ENCODE results near the gene B3GNT2. TPM values are rescaled to one million over a fixed set of nuclear protein-coding genes. Genes with fewer than 3 reads are reported as not detected.

B3GNT2 gene
- total and polyA plus RNA-seq, 9 donors = 6.7 to 20.6 (median 11.2) TPM

DNA sequence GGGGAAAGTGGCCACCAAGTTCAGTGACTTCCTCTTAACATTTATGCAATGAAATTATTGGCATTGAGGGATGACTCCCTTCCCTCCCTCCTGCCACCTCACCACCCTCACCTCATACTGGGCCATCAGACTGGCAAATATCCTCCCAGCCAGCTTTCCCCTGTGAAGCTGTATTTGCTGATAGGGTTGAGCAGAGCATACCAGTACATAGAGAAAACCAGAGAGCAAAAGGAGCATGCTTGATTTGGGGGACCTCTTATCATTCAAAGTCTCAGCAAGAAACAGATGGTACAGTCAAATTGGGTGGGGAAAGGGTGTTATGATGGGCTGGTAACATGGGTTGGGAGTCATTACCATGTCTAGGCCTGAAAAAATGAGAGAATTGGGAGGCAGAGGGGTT is 19.1 kb upstream of the B3GNT2 start:
- DNase-seq = no peak
- Histone ChIP-seq H3K4me3 (no peak overlapping the region), H3K4me1 (ENCODE audit: insufficient read depth) (no peaks in the 10 kb centered on the region), H3K27me3 (no peaks in the 10 kb centered on the region), H3K27ac (no peak overlapping the region), H3K36me3 (no peaks in the 10 kb centered on the region), H3K9me3 (no peaks in the 10 kb centered on the region)
- intact Hi-C loops (cut with DNase I) = no loop called here
- TF ChIP-seq POLR2A (IDR thresholded peaks at IDR 0.05) (no peak), EP300 (IDR thresholded peaks at IDR 0.05) (no peak), CTCF (IDR thresholded peaks at IDR 0.05) (no peak)

DNA sequence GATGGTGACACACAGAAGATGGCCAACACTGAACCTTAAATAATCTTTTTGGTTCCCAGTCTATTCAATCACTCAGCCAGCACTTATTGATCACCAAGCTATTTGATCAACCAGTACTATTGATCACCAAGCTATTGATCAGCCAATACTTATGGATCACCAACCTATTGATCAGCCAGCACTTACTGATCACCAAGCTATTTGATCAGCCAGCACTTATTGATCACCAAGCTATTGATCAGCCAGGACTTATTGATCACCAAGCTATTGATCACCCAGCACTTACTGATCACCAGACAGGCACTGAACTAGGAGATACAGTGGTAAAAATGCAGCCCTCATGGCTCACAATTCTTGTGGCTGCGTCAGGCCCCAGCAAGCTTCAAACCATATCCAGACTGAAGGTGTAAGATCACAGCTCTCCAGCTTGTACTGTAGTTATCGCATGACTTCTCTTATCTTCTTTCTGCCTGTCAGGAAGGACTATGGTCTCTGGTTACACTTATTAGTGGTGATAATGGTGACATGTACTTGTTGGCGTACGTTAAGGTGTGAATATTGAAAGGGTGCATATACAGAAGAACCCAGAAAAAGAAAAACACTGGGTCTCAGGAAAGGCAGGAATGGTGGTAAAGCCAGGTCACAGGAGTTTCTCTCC is 18.4 kb upstream of the B3GNT2 start:
- Histone ChIP-seq H3K4me1 (ENCODE audit: insufficient read depth) (no peaks in the 10 kb centered on the region), H3K36me3 (no peaks in the 10 kb centered on the region), H3K27ac (no peak overlapping the region), H3K9me3 (no peaks in the 10 kb centered on the region), H3K4me3 (no peak overlapping the region), H3K27me3 (no peaks in the 10 kb centered on the region)
- intact Hi-C loops (cut with DNase I) = no loop called here
- TF ChIP-seq CTCF (IDR thresholded peaks at IDR 0.05) (no peak), POLR2A (IDR thresholded peaks at IDR 0.05) (no peak), EP300 (IDR thresholded peaks at IDR 0.05) (no peak)
- WGBS, 3 donors = 96 to 100% (median 97%) methylated on average over 4 of the region's 4 CpGs
- DNase-seq = no peak

DNA sequence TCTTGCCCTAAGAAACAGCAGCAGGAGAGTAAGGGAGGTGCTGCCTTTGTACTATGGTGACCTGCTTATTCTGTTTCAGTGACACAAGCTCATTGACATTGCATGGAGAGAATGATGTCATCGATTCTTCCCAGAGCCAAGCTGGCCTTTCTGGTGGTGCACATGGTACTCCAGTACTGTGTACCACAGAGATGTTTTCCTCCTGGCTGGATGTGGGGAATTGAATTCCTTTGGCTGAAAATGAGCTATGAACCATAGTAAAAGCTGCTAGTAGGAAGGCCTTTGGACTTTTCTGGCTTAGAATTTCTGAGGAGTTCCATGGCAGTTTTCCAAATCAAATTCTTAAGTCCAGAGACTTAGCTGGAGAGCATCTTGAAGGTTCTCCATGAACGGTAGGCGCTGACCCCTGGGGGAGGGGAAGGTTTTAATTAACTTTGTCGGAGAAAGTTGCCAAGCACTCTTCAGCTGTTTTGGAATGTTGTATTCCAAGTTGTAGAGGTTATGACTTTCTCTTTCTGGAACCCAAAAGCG is 17.1 kb upstream of the B3GNT2 start:
- Histone ChIP-seq H3K4me3 (no peak overlapping the region), H3K27ac (no peak overlapping the region), H3K27me3 (no peaks in the 10 kb centered on the region), H3K4me1 (ENCODE audit: insufficient read depth) (no peaks in the 10 kb centered on the region), H3K36me3 (no peaks in the 10 kb centered on the region), H3K9me3 (no peaks in the 10 kb centered on the region)
- intact Hi-C loops (cut with DNase I) = no loop called here
- DNase-seq = no peak
- TF ChIP-seq POLR2A (IDR thresholded peaks at IDR 0.05) (no peak), CTCF (IDR thresholded peaks at IDR 0.05) (no peak), EP300 (IDR thresholded peaks at IDR 0.05) (no peak)
- WGBS, 3 donors = 36 to 46% (median 37%) methylated on average over 5 of the region's 5 CpGs

DNA sequence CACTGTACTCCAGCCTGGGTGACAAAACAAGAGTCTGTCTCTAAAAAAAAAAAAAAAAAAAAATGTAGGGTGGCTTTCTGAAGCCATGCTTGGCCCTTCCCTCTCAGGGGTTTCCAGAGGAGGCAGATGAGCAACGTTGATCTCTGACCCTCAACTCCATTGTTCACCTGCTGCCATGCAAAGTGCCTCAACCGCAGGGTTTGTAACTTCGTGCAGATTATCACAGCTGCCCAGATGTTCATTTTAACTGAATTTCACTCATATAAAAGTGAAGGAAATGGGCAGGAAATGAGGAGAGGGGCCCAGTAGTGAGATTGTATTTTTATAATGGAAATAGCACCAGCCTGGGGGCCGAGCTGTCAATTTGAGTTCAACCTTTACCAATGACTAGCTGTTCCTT is 14.9 kb upstream of the B3GNT2 start:
- Histone ChIP-seq H3K27ac (no peak overlapping the region), H3K27me3 (no peaks in the 10 kb centered on the region), H3K9me3 (no peaks in the 10 kb centered on the region), H3K36me3 (no peaks in the 10 kb centered on the region), H3K4me3 (no peak overlapping the region), H3K4me1 (ENCODE audit: insufficient read depth) (no peaks in the 10 kb centered on the region)
- intact Hi-C loops (cut with DNase I) = no loop called here
- DNase-seq = no peak
- no peak for TF ChIP-seq EP300 (IDR thresholded peaks at IDR 0.05)
- WGBS, 3 donors = 76 to 79% (median 77%) methylated on average over 4 of the region's 4 CpGs

DNA sequence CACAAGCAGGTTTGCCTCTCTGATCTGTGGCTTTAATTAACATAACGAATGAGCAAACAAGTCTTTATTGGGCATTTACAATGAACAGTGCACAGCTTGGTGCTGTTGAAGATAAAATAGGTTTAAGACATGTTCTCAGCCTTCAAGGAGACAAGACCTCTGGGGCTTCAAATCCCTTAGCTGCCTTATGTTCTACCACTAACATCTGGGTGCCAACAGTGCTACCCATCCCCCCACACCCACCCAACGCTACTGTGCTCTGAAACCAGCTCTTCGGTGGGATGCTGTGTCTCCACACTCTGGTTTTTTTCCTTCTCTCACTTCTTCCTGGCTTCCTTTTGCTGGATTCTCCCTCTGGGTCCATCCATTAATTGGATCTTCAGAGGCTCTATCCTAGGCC is 14.1 kb upstream of the B3GNT2 start:
- no peaks in the 10 kb centered on the region for H3K4me1 ChIP-seq (ENCODE audit: insufficient read depth)
- intact Hi-C loops (cut with DNase I) = no loop called here
- no peak overlapping the region for H3K4me3 ChIP-seq
- 81 to 87% (median 84%) methylated on average over 3 of the region's 3 CpGs for WGBS, 3 donors
- DNase-seq = no peak
- TF ChIP-seq EP300 (IDR thresholded peaks at IDR 0.05) = no peak
- TF ChIP-seq POLR2A (IDR thresholded peaks at IDR 0.05) = no peak
- TF ChIP-seq CTCF (IDR thresholded peaks at IDR 0.05) = no peak
- no peak overlapping the region for H3K27ac ChIP-seq
- H3K27me3 ChIP-seq = no peaks in the 10 kb centered on the region
- H3K9me3 ChIP-seq = no peaks in the 10 kb centered on the region
- no peaks in the 10 kb centered on the region for H3K36me3 ChIP-seq

Data from ovary (tissue), 9 donors.